HEK293 (cell line): ENCODE data around the gene HHAT.

ENCODE experiments used
- BCL11B ChIP-seq: fragments of 450-650 bp; formaldehyde crosslinking; IDR thresholded peaks from 2 replicates; pipeline ENCODE4 v1.5.1; 2016; ENCODE audit warnings: low read depth, missing biosample characterization, missing genetic modification characterization
- MYNN ChIP-seq: fragments of 450-650 bp; formaldehyde crosslinking; IDR thresholded peaks from 2 replicates; pipeline ENCODE4 v1.5.1; 2016; ENCODE audit warnings: missing biosample characterization, missing genetic modification characterization, borderline replicate concordance
- TCF7L2 ChIP-seq: IDR thresholded peaks from 2 replicates; pipeline ENCODE4 v1.6.1; 2011; ENCODE audit warnings: low read depth, mild to moderate bottlenecking, inconsistent platforms, low read length, moderate library complexity, borderline replicate concordance
- YY1 ChIP-seq: fragments of 450-650 bp; formaldehyde crosslinking; IDR thresholded peaks from 2 replicates; pipeline ENCODE4 v1.5.1; 2018; ENCODE audit warnings: missing biosample characterization, missing genetic modification characterization
- ZNF274 ChIP-seq, 2 experiments: fragments of 200-500 bp in 1 of 2; fragments of 450-650 bp in 1 of 2; sonication (Bioruptor generic) in 1 of 2; formaldehyde crosslinking in 1 of 2; IDR thresholded peaks; 2 replicates each; pipeline versions ENCODE4 v1.5.1 to v1.6.1; 2014 to 2016; ENCODE audit warnings: borderline replicate concordance in 1 of 2, inconsistent platforms in 1 of 2, low read length in 1 of 2, missing biosample characterization in 1 of 2, missing genetic modification characterization in 1 of 2
- ZNF561 ChIP-seq: fragments of 450-650 bp; IDR thresholded peaks from 2 replicates; pipeline ENCODE4 v1.5.1; 2018; ENCODE audit warnings: missing biosample characterization, missing genetic modification characterization, borderline replicate concordance
- TF ChIP-seq, protein P1 (sequence below): fragments of 450-650 bp; formaldehyde crosslinking; IDR thresholded peaks from 2 replicates; pipeline ENCODE4 v1.5.1; 2016; ENCODE audit warnings: missing biosample characterization, missing genetic modification characterization
- TF ChIP-seq, protein P2 (sequence below): fragments of 450-650 bp; formaldehyde crosslinking; IDR thresholded peaks from 2 replicates; pipeline ENCODE4 v1.5.1; 2016; ENCODE audit warnings: missing biosample characterization, missing genetic modification characterization, low read depth
- TF ChIP-seq, protein P3 (sequence below): fragments of 450-650 bp; formaldehyde crosslinking; IDR thresholded peaks from 2 replicates; pipeline ENCODE4 v1.5.1; 2016; ENCODE audit warnings: missing biosample characterization, missing genetic modification characterization, borderline replicate concordance
- TF ChIP-seq, protein P4 (sequence below): fragments of 450-650 bp; formaldehyde crosslinking; IDR thresholded peaks from 2 replicates; pipeline ENCODE4 v1.5.1; 2016; ENCODE audit warnings: missing biosample characterization, missing genetic modification characterization

DNA sequence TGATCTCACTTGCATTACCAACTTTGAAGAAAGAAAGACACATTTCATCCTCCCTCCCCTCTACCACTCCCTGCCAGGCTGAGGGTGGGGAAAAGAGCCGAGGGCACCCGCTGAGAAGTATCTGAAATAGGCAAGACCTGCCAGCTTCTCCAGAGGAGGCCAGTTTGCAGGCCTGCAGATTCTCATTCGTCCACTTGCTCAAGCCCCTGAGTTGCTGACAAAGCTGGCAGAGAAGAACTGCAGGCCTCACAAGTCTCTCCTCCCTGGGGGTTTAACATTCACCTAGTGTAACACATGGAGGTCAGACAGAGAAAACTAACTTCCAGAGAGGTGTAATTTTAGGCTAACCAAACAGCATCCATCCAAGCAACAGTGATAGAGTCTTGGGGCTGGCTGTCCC lies 376.4 kb downstream of the HHAT start:
- TF ChIP-seq, protein P1, sequence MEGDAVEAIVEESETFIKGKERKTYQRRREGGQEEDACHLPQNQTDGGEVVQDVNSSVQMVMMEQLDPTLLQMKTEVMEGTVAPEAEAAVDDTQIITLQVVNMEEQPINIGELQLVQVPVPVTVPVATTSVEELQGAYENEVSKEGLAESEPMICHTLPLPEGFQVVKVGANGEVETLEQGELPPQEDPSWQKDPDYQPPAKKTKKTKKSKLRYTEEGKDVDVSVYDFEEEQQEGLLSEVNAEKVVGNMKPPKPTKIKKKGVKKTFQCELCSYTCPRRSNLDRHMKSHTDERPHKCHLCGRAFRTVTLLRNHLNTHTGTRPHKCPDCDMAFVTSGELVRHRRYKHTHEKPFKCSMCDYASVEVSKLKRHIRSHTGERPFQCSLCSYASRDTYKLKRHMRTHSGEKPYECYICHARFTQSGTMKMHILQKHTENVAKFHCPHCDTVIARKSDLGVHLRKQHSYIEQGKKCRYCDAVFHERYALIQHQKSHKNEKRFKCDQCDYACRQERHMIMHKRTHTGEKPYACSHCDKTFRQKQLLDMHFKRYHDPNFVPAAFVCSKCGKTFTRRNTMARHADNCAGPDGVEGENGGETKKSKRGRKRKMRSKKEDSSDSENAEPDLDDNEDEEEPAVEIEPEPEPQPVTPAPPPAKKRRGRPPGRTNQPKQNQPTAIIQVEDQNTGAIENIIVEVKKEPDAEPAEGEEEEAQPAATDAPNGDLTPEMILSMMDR (tag by site-specific recombination): no peak
- TF ChIP-seq ZNF274 (IDR thresholded peaks at IDR 0.05; ENCODE audit: low read length) (no peak), ZNF274 (tag by site-specific recombination; IDR thresholded peaks at IDR 0.05; ENCODE audit: borderline replicate concordance) (no peak), TCF7L2 (no peak), BCL11B (tag by site-specific recombination) (no peak), YY1 (tag by site-specific recombination) (no peak), MYNN (tag by site-specific recombination) (no peak), ZNF561 (tag by site-specific recombination) (no peak)
- TF ChIP-seq, protein P2, sequence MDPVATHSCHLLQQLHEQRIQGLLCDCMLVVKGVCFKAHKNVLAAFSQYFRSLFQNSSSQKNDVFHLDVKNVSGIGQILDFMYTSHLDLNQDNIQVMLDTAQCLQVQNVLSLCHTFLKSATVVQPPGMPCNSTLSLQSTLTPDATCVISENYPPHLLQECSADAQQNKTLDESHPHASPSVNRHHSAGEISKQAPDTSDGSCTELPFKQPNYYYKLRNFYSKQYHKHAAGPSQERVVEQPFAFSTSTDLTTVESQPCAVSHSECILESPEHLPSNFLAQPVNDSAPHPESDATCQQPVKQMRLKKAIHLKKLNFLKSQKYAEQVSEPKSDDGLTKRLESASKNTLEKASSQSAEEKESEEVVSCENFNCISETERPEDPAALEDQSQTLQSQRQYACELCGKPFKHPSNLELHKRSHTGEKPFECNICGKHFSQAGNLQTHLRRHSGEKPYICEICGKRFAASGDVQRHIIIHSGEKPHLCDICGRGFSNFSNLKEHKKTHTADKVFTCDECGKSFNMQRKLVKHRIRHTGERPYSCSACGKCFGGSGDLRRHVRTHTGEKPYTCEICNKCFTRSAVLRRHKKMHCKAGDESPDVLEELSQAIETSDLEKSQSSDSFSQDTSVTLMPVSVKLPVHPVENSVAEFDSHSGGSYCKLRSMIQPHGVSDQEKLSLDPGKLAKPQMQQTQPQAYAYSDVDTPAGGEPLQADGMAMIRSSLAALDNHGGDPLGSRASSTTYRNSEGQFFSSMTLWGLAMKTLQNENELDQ: no peak
- TF ChIP-seq, protein P3, sequence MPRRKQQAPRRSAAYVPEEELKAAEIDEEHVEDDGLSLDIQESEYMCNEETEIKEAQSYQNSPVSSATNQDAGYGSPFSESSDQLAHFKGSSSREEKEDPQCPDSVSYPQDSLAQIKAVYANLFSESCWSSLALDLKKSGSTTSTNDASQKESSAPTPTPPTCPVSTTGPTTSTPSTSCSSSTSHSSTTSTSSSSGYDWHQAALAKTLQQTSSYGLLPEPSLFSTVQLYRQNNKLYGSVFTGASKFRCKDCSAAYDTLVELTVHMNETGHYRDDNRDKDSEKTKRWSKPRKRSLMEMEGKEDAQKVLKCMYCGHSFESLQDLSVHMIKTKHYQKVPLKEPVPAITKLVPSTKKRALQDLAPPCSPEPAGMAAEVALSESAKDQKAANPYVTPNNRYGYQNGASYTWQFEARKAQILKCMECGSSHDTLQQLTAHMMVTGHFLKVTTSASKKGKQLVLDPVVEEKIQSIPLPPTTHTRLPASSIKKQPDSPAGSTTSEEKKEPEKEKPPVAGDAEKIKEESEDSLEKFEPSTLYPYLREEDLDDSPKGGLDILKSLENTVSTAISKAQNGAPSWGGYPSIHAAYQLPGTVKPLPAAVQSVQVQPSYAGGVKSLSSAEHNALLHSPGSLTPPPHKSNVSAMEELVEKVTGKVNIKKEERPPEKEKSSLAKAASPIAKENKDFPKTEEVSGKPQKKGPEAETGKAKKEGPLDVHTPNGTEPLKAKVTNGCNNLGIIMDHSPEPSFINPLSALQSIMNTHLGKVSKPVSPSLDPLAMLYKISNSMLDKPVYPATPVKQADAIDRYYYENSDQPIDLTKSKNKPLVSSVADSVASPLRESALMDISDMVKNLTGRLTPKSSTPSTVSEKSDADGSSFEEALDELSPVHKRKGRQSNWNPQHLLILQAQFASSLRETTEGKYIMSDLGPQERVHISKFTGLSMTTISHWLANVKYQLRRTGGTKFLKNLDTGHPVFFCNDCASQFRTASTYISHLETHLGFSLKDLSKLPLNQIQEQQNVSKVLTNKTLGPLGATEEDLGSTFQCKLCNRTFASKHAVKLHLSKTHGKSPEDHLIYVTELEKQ: no peak
- TF ChIP-seq, protein P4, sequence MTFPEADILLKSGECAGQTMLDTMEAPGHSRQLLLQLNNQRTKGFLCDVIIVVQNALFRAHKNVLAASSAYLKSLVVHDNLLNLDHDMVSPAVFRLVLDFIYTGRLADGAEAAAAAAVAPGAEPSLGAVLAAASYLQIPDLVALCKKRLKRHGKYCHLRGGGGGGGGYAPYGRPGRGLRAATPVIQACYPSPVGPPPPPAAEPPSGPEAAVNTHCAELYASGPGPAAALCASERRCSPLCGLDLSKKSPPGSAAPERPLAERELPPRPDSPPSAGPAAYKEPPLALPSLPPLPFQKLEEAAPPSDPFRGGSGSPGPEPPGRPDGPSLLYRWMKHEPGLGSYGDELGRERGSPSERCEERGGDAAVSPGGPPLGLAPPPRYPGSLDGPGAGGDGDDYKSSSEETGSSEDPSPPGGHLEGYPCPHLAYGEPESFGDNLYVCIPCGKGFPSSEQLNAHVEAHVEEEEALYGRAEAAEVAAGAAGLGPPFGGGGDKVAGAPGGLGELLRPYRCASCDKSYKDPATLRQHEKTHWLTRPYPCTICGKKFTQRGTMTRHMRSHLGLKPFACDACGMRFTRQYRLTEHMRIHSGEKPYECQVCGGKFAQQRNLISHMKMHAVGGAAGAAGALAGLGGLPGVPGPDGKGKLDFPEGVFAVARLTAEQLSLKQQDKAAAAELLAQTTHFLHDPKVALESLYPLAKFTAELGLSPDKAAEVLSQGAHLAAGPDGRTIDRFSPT (tag by site-specific recombination): no peak
